WI38 (cell line): ENCODE data around the gene HPSE2.

ENCODE experiments used
- H3K4me3 ChIP-seq: 2 replicates; pipeline ENCODE4 v1.5.1; 2011; ENCODE audit warnings: low read depth, mild to moderate bottlenecking, control low read depth, low read length
- CTCF ChIP-seq: IDR thresholded peaks from 2 replicates; pipeline ENCODE4 v1.5.1; 2012; ENCODE audit warnings: low read depth, mild to moderate bottlenecking, control low read depth, low read length

The HPSE2 gene

GRCh38 chr10:98920807-98921206 is 314.8 kb downstream of the HPSE2 start:
- no peak overlapping the region for H3K4me3 ChIP-seq
- no peak for TF ChIP-seq CTCF

- TF ChIP-seq CTCF, result no peak
- H3K4me3 ChIP-seq, result peak overlapping the region; percentile 12; the same call in 1 of the 2 replicates
These were observed 315.3 kb downstream of the HPSE2 start for GRCh38 chr10:98920360-98920759.

- TF ChIP-seq CTCF, result no peak
- peak overlapping the region; percentile 12; the same call in 1 of the 2 replicates for H3K4me3 ChIP-seq
These were observed 315.8 kb downstream of the HPSE2 start for GRCh38 chr10:98919899-98920298.

- no peak overlapping the region for H3K4me3 ChIP-seq
- TF ChIP-seq CTCF, result no peak
These were observed 317.8 kb downstream of the HPSE2 start for GRCh38 chr10:98917828-98918227.

- H3K4me3 ChIP-seq, result no peak overlapping the region
- no peak for TF ChIP-seq CTCF
These were observed 319.0 kb downstream of the HPSE2 start for GRCh38 chr10:98916526-98917125.

GRCh38 chr10:98915911-98916310 is 319.7 kb downstream of the HPSE2 start:
- TF ChIP-seq CTCF, result no peak

GRCh38 chr10:98910546-98910945 is 325.1 kb downstream of the HPSE2 start:
- TF ChIP-seq CTCF, result no peak
- no peak overlapping the region for H3K4me3 ChIP-seq

More at GRCh38 chr10:98915911-98916310, 319.7 kb downstream of the HPSE2 start:
- H3K4me3 ChIP-seq, result no peak overlapping the region
